Ishikawa (cell line): ENCODE data around the gene PODXL2.

ENCODE experiments used
- CEBPB ChIP-seq: IDR thresholded peaks from 2 replicates; pipeline ENCODE4 v1.6.1; 2012
- CREB1 ChIP-seq: IDR thresholded peaks from 2 replicates; pipeline ENCODE4 v1.6.1; 2012; ENCODE audit warnings: low read depth
- EGR1 ChIP-seq: IDR thresholded peaks from 2 replicates; pipeline ENCODE4 v1.6.1; 2012
- EP300 ChIP-seq: IDR thresholded peaks from 2 replicates; pipeline ENCODE4 v1.6.1; 2012; ENCODE audit warnings: borderline replicate concordance
- NFIC ChIP-seq: IDR thresholded peaks from 2 replicates; pipeline ENCODE4 v1.6.1; 2012
- RAD21 ChIP-seq: IDR thresholded peaks from 2 replicates; pipeline ENCODE4 v1.6.1; 2012; ENCODE audit warnings: low read depth
- TAF1 ChIP-seq: IDR thresholded peaks from 2 replicates; pipeline ENCODE4 v1.6.1; 2012; ENCODE audit warnings: low read depth, mild to moderate bottlenecking
- TCF12 ChIP-seq: IDR thresholded peaks from 2 replicates; pipeline ENCODE4 v1.6.1; 2012; ENCODE audit warnings: low read depth
- TEAD4 ChIP-seq: IDR thresholded peaks from 2 replicates; pipeline ENCODE4 v1.6.1; 2012
- YY1 ChIP-seq: IDR thresholded peaks from 2 replicates; pipeline ENCODE4 v1.6.1; 2012; ENCODE audit warnings: low read depth
- ZBTB7A ChIP-seq: IDR thresholded peaks from 2 replicates; pipeline ENCODE4 v1.6.1; 2012; ENCODE audit warnings: low read depth
- TF ChIP-seq, protein P1 (sequence below): IDR thresholded peaks from 2 replicates; pipeline ENCODE4 v1.6.1; 2012; ENCODE audit warnings: low read depth, mild to moderate bottlenecking
- TF ChIP-seq, protein P2 (sequence below): IDR thresholded peaks from 2 replicates; pipeline ENCODE4 v1.6.1; 2012
- TF ChIP-seq, protein P3 (sequence below): IDR thresholded peaks from 2 replicates; pipeline ENCODE4 v1.6.1; 2012

DNA sequence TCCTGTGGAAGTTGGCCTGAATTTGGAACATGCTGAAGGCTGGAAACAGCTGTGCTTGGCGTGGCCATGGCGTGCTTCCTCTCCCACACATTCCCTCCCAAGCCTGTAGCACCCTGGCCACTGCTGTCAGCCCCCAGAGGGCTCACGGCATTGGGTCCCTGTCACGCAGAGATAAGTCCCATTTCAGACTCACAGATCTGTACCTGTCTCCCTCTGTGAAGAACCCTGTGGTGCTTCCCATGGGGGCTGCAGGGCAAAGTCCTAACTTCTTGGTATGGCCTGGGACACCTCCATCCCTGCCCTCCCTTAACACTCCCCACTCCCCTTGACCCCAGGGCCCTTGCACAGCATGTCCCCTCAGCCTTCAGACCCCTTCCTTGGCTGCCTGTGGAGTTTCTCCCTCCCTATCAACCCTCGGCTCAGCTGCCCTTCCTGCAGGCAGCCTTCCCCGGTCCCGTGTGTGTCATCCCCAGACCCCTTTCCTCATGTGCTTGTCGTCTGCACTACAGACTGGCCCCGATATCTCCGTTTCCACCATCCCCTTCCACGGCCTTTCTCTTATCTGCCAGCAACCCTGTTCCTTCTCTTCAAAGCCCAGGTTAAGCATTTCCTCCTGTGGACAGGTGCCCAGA is 72.4 kb downstream of the PODXL2 start:
- TF ChIP-seq YY1 (no peak), TEAD4 (no peak), CREB1 (no peak), EGR1 (no peak), EP300 (no peak), TCF12 (no peak), NFIC (no peak), RAD21 (no peak), CEBPB (no peak), TAF1 (no peak), ZBTB7A (no peak)
- TF ChIP-seq, protein P1, sequence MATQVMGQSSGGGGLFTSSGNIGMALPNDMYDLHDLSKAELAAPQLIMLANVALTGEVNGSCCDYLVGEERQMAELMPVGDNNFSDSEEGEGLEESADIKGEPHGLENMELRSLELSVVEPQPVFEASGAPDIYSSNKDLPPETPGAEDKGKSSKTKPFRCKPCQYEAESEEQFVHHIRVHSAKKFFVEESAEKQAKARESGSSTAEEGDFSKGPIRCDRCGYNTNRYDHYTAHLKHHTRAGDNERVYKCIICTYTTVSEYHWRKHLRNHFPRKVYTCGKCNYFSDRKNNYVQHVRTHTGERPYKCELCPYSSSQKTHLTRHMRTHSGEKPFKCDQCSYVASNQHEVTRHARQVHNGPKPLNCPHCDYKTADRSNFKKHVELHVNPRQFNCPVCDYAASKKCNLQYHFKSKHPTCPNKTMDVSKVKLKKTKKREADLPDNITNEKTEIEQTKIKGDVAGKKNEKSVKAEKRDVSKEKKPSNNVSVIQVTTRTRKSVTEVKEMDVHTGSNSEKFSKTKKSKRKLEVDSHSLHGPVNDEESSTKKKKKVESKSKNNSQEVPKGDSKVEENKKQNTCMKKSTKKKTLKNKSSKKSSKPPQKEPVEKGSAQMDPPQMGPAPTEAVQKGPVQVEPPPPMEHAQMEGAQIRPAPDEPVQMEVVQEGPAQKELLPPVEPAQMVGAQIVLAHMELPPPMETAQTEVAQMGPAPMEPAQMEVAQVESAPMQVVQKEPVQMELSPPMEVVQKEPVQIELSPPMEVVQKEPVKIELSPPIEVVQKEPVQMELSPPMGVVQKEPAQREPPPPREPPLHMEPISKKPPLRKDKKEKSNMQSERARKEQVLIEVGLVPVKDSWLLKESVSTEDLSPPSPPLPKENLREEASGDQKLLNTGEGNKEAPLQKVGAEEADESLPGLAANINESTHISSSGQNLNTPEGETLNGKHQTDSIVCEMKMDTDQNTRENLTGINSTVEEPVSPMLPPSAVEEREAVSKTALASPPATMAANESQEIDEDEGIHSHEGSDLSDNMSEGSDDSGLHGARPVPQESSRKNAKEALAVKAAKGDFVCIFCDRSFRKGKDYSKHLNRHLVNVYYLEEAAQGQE, result no peak
- TF ChIP-seq, protein P2, sequence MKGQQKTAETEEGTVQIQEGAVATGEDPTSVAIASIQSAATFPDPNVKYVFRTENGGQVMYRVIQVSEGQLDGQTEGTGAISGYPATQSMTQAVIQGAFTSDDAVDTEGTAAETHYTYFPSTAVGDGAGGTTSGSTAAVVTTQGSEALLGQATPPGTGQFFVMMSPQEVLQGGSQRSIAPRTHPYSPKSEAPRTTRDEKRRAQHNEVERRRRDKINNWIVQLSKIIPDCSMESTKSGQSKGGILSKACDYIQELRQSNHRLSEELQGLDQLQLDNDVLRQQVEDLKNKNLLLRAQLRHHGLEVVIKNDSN, result no peak
- TF ChIP-seq, protein P3, sequence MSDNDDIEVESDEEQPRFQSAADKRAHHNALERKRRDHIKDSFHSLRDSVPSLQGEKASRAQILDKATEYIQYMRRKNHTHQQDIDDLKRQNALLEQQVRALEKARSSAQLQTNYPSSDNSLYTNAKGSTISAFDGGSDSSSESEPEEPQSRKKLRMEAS, result no peak
